Caco-2 (cell line): Measurements from ENCODE around the gene LCN1. TPM values are rescaled to one million over a fixed set of nuclear protein-coding genes. Genes with fewer than 3 reads are reported as not detected.
"Not testable (repeated sequence)": the region's sequence is repeated elsewhere in the genome, so short reads cannot be mapped to it uniquely, and the experiment has no call there.

ENCODE experiments used
- BruUV-seq: library from RNA; stranded (reverse); fragments of 400-500 nt; replicated peaks from 2 replicates; lab custom pipeline; 2021; lab: Mats Ljungman, UMichigan
- CTCF ChIA-PET: fragments of 300-600 bp; sonication (Branson Sonifier 250); formaldehyde crosslinking; loops from one replicate; lab custom pipeline; 2022; ENCODE audit warnings: antibody characterized with exemption; lab: Charles Lee
- POLR2A ChIA-PET: fragments of 300-600 bp; sonication (Branson Sonifier 250); formaldehyde crosslinking; loops from one replicate; lab custom pipeline; 2022; ENCODE audit warnings: antibody characterized with exemption; lab: Charles Lee
- DNase-seq, 2 experiments: peaks; one replicate each; pipeline versions ENCODE4 v3.0.0 to v3.0.0-alpha.2; 2020 to 2022
- H3K27me3 ChIP-seq: replicated peaks from 2 replicates; pipeline ENCODE4 v1.6.0; 2011; ENCODE audit warnings: low read length; ENCODE audit not compliant: control insufficient read depth, insufficient read depth
- H3K36me3 ChIP-seq: 2 replicates; pipeline ENCODE4 v1.5.1; 2011; ENCODE audit warnings: low read length; ENCODE audit not compliant: control insufficient read depth, insufficient read depth
- H3K4me1 ChIP-seq: fragments of 250-450 bp; sonication (Bioruptor Pico); 2 replicates; pipeline ENCODE4 v1.5.1; 2020; ENCODE audit warnings: mild to moderate bottlenecking
- H3K4me3 ChIP-seq: 2 replicates; pipeline ENCODE4 v1.5.1; 2011; ENCODE audit warnings: low read depth, mild to moderate bottlenecking, control low read depth, low read length
- H3K9me3 ChIP-seq: fragments of 250-450 bp; sonication (Bioruptor Pico); 2 replicates; pipeline ENCODE4 v1.5.1; 2020; ENCODE audit warnings: mild to moderate bottlenecking, moderate library complexity
- H3K27ac Mint-ChIP-seq: one replicate; pipeline ENCODE4 v1.8.0; 2022; ENCODE audit warnings: mixed read lengths; ENCODE audit not compliant: unreplicated experiment
- H3K27me3 Mint-ChIP-seq: one replicate; pipeline ENCODE4 v1.8.0; 2022; ENCODE audit warnings: mixed read lengths; ENCODE audit not compliant: insufficient read depth, unreplicated experiment
- H3K36me3 Mint-ChIP-seq: one replicate; pipeline ENCODE4 v1.8.0; 2022; ENCODE audit warnings: mild to moderate bottlenecking, mixed read lengths; ENCODE audit not compliant: insufficient read depth, unreplicated experiment
- H3K4me1 Mint-ChIP-seq: one replicate; pipeline ENCODE4 v1.8.0; 2022; ENCODE audit warnings: low read depth, mixed read lengths; ENCODE audit not compliant: unreplicated experiment
- H3K4me3 Mint-ChIP-seq: one replicate; pipeline ENCODE4 v1.8.0; 2022; ENCODE audit warnings: mild to moderate bottlenecking, moderate library complexity, mixed read lengths; ENCODE audit not compliant: unreplicated experiment
- H3K9me3 Mint-ChIP-seq: one replicate; pipeline ENCODE4 v1.8.0; 2022; ENCODE audit warnings: mixed read lengths; ENCODE audit not compliant: unreplicated experiment
- intact Hi-C: fragments of 100-400 bp; cut with micrococcal nuclease; formaldehyde crosslinking; loops from one replicate; pipeline ENCODE4 v1.10.0; 2022; ENCODE audit not compliant: unreplicated experiment
- total RNA-seq: library from RNA; stranded (reverse); gene quantifications from 2 replicates; pipeline ENCODE4 v1.2.3, GENCODE V29; 2022
- TF ChIP-seq, protein P1 (sequence below), 2 experiments: fragments of 200-600 bp in 1 of 2; IDR thresholded peaks; 1 replicate in 1 of 2; 2 replicates in 1 of 2; pipeline versions ENCODE4 v1.5.1 to v1.8.0; 2011 to 2022; ENCODE audit warnings: antibody characterized with exemption in 1 of 2, control low read depth in 1 of 2, inconsistent platforms in 1 of 2, low read depth in 1 of 2, low read length in 1 of 2, mild to moderate bottlenecking in 1 of 2, moderate library complexity in 1 of 2; ENCODE audit not compliant: insufficient read depth in 1 of 2, severe bottlenecking in 1 of 2, unreplicated experiment in 1 of 2

Gene LCN1
- total RNA-seq, 1 experiment from 2014 or later: not detected

DNA sequence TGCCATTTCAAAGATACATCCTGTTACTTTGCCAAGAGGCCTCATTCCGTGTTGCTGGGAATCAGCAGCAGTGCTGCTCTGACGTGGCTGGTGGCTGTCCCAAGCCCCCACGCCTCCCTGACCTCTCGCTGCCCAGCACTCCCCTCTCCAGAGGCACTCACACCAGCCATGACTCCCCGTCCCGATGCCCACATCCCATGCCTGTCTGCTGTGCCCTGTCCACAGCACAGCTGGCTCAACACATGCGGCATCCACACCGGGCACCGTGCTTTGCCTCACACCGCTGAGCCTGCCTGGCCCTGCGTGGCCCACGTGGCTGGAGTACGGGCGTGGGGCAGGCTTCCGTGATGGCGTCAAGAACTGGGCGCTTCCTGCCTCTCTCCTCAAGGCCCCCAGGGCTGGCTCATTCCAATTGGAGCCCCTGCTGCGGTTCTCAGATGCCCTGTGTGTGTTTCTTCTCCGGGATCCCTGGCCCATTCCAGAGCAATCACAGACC lies 7.8 kb upstream of the LCN1 start:
- ChIA-PET POLR2A (no interaction called here), CTCF (interaction anchor here (0.5 kb wide), 1 partner anchor 14 kb away, joined by 3 read pairs; a partner anchor contains a TSS)
- Histone ChIP-seq H3K4me1 (no peaks in the 10 kb centered on the region), H3K27me3 (no peaks in the 10 kb centered on the region), H3K4me3 (no peak overlapping the region), H3K36me3 (no peaks in the 10 kb centered on the region), H3K9me3 (peaks cover 6% of the 10 kb centered on the region; the same call in 1 of the 2 replicates)
- no peaks in the 10 kb centered on the region for H3K9me3 Mint-ChIP-seq
- no TSS peak for BruUV-seq
- no peak for DNase-seq
- H3K4me1 Mint-ChIP-seq: no peaks in the 10 kb centered on the region
- H3K4me3 Mint-ChIP-seq: no peak overlapping the region
- H3K36me3 Mint-ChIP-seq: no peaks in the 10 kb centered on the region
- TF ChIP-seq, protein P1, sequence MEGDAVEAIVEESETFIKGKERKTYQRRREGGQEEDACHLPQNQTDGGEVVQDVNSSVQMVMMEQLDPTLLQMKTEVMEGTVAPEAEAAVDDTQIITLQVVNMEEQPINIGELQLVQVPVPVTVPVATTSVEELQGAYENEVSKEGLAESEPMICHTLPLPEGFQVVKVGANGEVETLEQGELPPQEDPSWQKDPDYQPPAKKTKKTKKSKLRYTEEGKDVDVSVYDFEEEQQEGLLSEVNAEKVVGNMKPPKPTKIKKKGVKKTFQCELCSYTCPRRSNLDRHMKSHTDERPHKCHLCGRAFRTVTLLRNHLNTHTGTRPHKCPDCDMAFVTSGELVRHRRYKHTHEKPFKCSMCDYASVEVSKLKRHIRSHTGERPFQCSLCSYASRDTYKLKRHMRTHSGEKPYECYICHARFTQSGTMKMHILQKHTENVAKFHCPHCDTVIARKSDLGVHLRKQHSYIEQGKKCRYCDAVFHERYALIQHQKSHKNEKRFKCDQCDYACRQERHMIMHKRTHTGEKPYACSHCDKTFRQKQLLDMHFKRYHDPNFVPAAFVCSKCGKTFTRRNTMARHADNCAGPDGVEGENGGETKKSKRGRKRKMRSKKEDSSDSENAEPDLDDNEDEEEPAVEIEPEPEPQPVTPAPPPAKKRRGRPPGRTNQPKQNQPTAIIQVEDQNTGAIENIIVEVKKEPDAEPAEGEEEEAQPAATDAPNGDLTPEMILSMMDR (IDR thresholded peaks at IDR 0.05; ENCODE audit: insufficient read depth in 1 of 2, low read depth in 1 of 2, low read length in 1 of 2, severe bottlenecking in 1 of 2, unreplicated experiment in 1 of 2): no peak
- intact Hi-C loops: no loop called here
- no peak overlapping the region for H3K27ac Mint-ChIP-seq
- peaks cover 13% of the 10 kb centered on the region for H3K27me3 Mint-ChIP-seq

DNA sequence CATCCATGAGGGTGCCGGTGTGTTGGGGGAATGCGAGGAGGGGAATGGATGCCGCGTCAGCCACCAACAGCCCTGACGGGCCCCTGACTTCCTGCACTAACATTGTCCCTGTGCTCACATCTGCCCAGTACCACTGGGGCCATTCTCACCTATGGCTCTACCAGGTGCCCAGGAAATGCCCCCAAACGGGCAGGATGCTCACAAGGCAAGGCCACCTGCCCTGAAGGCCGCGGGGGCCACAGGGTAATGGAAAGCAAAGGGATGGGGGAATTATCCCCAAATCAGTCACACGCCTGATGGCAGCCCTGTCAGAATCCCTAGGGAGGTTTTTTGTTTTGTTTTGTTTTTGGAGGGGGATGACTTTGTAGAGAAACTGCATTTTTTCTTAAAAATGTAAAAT lies 7.3 kb upstream of the LCN1 start:
- H3K9me3 ChIP-seq, DNase-seq, H3K36me3 Mint-ChIP-seq, H3K4me1 ChIP-seq, H3K27me3 ChIP-seq, H3K4me3 Mint-ChIP-seq, intact Hi-C loops, POLR2A ChIA-PET, H3K4me1 Mint-ChIP-seq, BruUV-seq, H3K36me3 ChIP-seq, H3K4me3 ChIP-seq, H3K9me3 Mint-ChIP-seq, CTCF ChIA-PET, H3K27ac Mint-ChIP-seq: not testable (repeated sequence)
- H3K27me3 Mint-ChIP-seq: peaks cover 16% of the 10 kb centered on the region

DNA sequence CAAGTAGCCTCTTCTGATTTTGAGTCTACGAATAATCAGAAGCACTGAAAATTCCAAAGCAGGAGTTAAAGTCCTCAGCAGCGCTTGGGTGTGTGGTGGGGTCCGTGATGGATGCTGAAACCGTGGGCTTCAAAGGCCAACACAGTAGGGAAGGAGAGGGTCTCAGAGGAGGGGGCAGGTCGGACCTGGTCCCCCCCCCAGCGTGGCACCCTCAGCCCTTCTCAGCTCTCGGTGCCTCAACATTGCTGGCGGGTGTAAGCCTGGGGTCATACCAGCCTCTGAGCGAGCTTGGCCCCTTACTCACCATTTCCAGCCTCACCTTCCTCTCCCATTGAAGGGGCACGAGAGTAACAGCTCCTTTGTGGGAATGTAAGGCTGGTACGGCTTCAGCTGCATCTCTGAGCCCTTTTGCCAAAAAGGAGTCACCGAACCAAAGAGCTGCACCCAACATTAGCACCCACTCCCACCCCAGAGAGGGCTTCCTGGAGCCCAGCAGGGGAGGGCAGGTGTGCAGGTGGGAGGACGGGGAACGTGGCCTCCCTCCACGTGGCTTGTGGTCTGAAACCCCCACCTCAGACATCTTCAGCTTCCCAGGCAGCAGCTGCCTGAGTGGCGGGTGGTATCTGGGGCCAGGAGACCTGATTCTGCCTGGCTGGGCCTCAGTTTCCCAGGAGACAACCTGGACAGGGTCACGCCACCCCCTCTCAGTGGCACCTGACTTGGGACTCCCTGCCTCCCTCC lies 6.7 kb upstream of the LCN1 start:
- Mint-ChIP-seq H3K27me3 (peaks cover 20% of the 10 kb centered on the region), H3K36me3 (no peaks in the 10 kb centered on the region), H3K4me3 (no peak overlapping the region), H3K9me3 (no peaks in the 10 kb centered on the region), H3K27ac (no peak overlapping the region), H3K4me1 (no peaks in the 10 kb centered on the region)
- no peaks in the 10 kb centered on the region; the same call in 1 of the 2 replicates for H3K9me3 ChIP-seq
- DNase-seq: no peak
- ChIA-PET CTCF (no interaction called here), POLR2A (no interaction called here)
- TF ChIP-seq, protein P1 (IDR thresholded peaks at IDR 0.05; ENCODE audit: insufficient read depth in 1 of 2, low read depth in 1 of 2, low read length in 1 of 2, severe bottlenecking in 1 of 2, unreplicated experiment in 1 of 2): no peak
- no peaks in the 10 kb centered on the region for H3K4me1 ChIP-seq
- H3K27me3 ChIP-seq: no peaks in the 10 kb centered on the region
- intact Hi-C loops: no loop called here
- no peaks in the 10 kb centered on the region for H3K36me3 ChIP-seq
- no TSS peak for BruUV-seq
- H3K4me3 ChIP-seq: no peak overlapping the region
